Pons (tissue), 1 donor: Measurements from ENCODE around the gene SMC4.
"Not testable (repeated sequence)": the region's sequence is repeated elsewhere in the genome, so short reads cannot be mapped to it uniquely, and the experiment has no call there.

Source experiments
- DNase-seq: peaks from one replicate; pipeline ENCODE4 v3.0.0-alpha.2; 2016; ENCODE audit warnings: low spot score

The SMC4 gene

GRCh38 chr3:160399125-160400029 lies at the start of gene SMC4, which contains the start of gene IFT80:
Gene SMC4 (plus strand): TSS chr3:160399650. CDS start chr3:160400827, 1,177 bp downstream.
Gene IFT80 (minus strand): TSS chr3:160399225. CDS start chr3:160384600, 14,625 bp downstream.
- peak; percentile 95 for DNase-seq

- no peak for DNase-seq
Observed at GRCh38 chr3:160355826-160356225, 43.6 kb upstream of the SMC4 start.

GRCh38 chr3:160362896-160363295 lies 36.6 kb upstream of the SMC4 start:
- DNase-seq: not testable (repeated sequence)

- no peak for DNase-seq
Observed at GRCh38 chr3:160365869-160366522, 33.5 kb upstream of the SMC4 start.

- no peak for DNase-seq
Observed at GRCh38 chr3:160368804-160369203, 30.6 kb upstream of the SMC4 start.

GRCh38 chr3:160369784-160370183 lies 29.7 kb upstream of the SMC4 start:
- DNase-seq: no peak

- no peak for DNase-seq
Observed at GRCh38 chr3:160370987-160371857, 28.2 kb upstream of the SMC4 start.

GRCh38 chr3:160372780-160373179 lies 26.7 kb upstream of the SMC4 start:
- DNase-seq: no peak

GRCh38 chr3:160373655-160374054 lies 25.8 kb upstream of the SMC4 start:
- DNase-seq: no peak

- no peak for DNase-seq
Observed at GRCh38 chr3:160374472-160374871, 25.0 kb upstream of the SMC4 start.

GRCh38 chr3:160374925-160375324 lies 24.5 kb upstream of the SMC4 start:
- no peak for DNase-seq

GRCh38 chr3:160376681-160377080 lies 22.8 kb upstream of the SMC4 start:
- no peak for DNase-seq

- DNase-seq: no peak
Observed at GRCh38 chr3:160378331-160379109, 20.9 kb upstream of the SMC4 start.

- no peak for DNase-seq
Observed at GRCh38 chr3:160379628-160380214, 19.7 kb upstream of the SMC4 start.

- DNase-seq: no peak
Observed at GRCh38 chr3:160381470-160381869, 18.0 kb upstream of the SMC4 start.

GRCh38 chr3:160384639-160385318 lies 14.7 kb upstream of the SMC4 start:
- DNase-seq: no peak

GRCh38 chr3:160390565-160391138 lies 8.8 kb upstream of the SMC4 start:
- no peak for DNase-seq

- no peak for DNase-seq
Observed at GRCh38 chr3:160392798-160393197, 6.7 kb upstream of the SMC4 start.

GRCh38 chr3:160393346-160394008 lies 6.0 kb upstream of the SMC4 start:
- no peak for DNase-seq

- no peak for DNase-seq
Observed at GRCh38 chr3:160394009-160394392, 5.4 kb upstream of the SMC4 start.
